SKM-1 (cell line): ENCODE data around the gene C1R.

Experiments
- DNase-seq: peaks from one replicate; lab custom pipeline; 2025; ENCODE audit not compliant: unreplicated experiment; lab: John Stamatoyannopoulos, UW

The C1R gene

DNA sequence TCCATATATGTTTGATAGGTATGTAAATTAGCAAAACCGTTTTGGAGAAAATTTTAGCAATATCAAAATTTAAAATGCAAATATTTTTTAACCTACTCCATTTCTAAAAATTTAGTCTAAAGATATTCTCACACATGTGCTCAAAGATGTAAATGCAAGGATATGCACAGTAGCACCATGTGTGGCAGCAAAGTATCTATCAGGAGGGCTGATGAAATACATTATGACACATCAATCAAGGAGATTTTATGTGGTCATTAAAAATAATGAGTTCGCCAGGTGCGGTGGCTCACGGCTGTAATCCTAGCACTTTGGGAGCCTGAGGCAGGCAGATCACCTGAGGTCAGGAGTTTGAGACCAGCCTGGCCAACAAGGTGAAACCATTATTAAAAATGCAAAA lies 8.0 kb upstream of the C1R start:
- DNase-seq: no peak

DNA sequence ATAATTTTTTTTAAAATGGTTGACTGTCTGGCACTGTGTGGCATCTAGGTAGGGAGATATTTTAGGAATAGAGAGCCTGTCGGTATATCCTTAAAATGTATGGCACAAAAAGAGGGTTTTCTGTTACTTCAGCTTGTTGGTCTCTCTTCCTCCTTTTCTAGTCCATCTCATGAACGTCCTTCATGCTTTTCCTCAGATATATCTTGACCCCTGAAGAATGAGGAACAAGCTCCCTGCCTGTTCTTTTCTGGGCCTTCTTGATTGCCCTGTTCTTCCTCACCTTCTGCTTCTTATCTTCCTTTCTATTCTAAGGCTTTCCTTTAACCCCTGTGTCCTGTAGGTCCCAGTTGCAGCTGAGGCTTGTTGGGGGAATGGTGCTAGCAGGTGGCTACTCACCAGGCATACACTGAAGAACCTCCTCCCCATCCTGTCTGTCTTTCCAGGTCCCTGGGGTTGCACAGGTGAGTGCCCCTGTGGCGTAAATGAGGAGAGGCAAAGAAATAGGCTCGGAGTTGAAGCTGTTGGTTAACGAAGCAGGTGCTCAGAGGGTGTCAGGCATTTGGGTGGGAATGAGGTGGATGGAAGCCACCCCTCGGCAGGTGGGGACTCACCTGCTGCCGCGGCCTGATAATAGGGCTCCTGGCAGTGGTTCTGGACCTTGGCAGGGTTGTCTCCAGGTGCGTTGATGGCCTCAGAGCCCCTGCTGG lies 7.2 kb upstream of the C1R start:
- DNase-seq: no peak

DNA sequence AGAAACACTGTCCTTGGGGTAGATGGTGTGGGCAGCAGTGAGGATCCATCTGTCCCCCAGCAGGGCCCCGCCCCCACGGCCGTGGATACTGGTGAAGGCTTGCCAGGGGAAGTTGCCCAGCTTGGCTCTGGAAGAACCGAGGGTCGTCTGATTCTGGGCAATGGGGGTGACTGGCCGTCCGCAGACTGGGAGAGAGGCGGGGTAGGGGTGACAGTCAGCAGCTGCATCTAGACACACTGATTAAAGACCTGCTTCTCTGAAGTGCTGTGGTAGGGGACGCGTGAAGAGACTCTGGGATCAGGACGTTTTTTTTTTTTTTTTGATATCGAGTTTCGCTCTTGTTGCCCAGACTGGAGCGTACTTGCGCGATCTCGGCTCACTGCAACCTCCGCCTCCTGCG lies 4.7 kb upstream of the C1R start:
- DNase-seq: no peak

DNA sequence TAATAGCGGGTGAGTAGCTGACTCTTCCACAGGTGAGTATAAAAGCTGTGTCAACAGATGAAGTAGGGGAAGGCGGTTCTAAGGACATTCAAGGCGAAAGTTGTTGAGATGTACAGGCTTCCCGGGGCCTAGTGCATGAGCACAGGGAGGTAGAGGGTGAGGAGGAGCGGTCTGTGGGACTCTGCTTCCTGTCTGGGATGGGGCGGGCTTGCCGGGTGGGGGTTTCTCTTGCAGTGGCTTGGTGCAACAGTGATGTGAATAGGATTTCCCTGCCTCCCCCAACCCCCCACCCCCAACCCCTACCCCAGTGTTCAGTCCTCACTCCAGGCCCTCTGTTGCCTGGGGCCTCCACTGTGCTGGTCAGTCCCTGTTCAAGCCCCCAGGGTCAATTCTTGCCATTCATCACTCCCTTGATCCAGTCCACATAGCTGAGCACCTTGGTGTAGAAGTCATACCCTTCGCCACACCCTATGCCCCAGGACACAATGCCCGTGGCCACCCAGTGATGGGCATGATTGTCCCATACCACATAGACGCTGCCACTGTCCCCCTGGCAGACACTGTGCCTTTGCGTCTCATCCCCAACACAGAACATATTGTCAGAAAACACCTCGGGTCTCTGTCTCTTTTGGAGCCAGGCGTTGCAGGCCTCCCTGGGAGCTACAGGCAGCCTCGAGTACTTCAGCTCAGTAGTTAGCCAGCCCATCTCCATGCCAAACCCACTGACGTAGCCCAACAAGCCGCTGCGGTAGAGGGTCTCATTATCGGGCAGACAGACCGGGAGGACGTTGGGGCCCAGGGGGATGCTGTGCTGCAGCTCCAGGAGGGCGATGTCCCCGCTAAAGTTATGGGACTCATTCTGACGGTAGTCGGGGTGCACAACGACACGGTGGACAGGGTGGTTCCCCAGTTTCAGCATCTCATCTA lies 4.0 kb upstream of the C1R start:
- no peak for DNase-seq

DNA sequence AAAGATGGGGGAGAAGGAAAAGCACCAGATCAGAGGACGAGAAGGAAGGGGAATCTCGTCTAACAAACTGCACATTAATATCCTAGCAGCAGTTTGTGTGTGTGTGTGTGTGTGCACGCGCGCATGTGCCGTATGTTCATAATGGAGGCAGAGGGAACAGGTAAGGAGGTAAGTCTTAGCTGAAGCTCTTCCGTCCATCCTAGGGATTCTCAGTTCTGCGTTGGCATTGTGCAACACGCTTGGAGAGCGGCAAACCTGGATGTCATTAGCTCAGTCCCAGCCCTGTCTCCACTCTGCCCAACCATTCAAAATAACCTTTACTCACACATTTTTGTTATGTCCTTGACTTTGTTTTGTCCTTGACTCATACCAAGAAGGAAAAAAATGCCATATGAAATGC lies 1.6 kb upstream of the C1R start:
- DNase-seq: no peak

DNA sequence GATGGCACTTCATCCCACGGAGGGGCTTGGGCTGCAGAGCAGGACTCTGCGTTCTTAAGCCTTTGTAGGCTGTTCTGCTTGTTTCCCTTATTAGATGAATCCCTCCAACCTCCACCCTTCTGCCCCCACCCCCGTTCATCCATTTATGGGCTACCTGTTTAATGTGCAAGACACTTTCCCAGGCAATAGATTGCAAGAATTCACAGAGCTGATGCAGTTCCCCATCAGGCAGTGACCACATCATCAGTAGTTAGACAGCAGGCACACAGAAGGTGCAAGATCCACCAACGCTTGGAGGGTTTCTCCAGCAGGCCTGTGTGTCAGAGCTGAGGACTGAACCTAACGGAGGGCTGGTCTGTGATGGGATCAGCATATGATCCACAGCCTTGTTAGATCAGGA lies 1.2 kb upstream of the C1R start:
- no peak for DNase-seq

DNA sequence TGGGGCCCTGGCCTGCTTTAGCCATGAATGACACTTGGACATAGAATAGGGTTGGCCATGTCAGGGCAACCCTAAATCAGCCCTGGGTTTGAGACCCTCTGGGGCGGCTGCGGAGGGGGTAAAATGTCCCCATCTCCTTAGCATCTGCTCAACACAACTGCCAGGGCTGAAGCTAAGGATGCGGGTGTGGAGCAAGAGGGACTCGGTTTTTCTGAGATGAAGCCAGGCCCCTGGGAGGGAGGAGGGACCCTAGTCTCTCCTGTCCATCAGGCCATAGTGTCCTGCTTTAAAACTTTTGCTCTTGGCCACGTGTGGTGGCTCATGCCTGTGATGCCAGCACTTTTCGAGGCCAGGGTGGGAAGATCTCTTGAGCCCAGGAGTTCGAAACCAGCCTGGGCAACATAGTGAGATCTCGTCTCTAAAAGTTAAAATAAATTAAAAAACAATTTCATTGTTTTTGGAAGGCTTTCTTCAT lies 778 bp upstream of the C1R start:
- DNase-seq: no peak

DNA sequence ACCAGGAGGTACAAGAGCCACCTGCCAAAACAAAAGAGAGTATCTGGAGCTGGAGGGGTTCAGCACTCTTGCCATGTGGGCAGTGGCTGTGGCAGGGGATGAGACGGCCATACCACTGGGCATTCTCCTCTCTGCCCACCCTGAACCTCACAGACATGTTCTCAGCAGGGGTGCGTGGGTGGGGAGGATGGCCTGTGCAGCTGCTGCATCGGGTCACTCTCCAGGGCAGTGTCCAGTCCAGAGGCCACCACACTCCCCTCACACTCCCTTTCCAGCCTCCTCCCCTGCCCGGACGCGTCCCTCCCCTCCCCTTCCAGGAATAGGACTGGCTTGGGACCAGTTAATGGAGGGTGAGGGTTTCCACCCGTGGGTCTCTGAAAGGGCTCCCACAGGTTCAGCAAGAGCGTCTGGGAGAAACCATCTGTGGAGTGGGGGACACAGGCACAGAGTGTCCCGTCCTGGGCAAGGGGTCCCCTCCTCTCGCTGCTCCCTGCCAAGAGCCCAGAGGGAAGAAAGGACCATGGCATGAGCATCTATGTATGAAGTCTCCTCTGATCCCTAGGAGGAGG lies 501 bp downstream of the C1R start:
- DNase-seq: no peak

DNA sequence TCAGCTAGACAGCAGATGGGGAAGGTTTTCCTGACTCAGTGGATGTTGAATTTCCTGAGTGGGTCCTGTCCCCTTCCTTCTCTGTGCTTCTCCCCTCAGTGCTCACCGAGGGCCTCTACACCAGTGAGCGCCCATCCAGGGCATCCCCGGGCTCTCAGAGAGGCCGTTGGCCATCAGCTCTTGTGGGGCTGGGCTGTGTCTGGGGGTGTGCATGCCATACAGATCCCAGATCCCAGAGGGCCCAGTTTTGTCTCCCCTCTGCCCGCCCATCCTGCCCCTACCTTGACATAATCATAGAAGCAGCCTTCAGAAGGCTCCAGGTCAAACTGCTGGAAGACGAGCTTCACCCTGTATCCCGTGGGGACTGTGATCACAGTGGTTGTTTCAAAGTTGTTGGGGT lies 1.1 kb downstream of the C1R start:
- DNase-seq: no peak

DNA sequence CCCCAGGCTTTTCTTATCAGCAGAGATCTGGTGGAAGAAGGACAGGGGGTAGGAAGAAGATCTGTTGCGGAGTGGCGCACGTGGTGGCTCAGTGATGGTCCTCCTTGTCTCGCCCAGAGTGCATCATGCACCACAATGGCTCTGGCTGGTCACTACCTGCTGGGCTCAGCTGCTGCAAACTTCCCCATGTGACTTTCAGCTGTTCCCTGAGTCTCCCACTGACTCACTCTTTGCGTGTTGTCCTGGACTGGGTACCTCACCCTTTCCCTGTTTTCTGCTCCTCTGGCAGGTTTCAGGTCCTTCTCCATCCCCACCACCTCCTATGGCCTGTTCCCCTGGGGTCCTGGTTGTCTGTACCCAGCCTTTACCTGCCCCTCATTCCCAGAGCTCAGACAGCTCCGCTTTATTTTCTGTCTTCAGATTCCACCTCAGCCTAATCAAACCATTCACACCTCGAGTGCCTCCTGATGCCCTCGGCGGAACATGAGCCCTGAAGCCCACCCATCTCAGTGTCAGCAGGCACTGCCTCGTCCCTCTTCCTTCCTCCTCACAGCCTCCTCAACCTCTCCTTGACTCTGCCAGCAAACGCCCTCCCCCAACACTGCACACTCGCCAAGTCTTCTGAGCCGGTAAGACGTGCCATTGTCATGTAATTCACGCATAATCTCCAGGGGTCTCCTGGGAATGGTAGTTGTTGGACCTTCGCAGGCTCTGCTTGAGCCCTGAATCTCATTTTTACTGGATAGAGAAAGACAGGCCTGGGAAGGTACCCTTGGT lies 1.8 kb downstream of the C1R start:
- no peak for DNase-seq

DNA sequence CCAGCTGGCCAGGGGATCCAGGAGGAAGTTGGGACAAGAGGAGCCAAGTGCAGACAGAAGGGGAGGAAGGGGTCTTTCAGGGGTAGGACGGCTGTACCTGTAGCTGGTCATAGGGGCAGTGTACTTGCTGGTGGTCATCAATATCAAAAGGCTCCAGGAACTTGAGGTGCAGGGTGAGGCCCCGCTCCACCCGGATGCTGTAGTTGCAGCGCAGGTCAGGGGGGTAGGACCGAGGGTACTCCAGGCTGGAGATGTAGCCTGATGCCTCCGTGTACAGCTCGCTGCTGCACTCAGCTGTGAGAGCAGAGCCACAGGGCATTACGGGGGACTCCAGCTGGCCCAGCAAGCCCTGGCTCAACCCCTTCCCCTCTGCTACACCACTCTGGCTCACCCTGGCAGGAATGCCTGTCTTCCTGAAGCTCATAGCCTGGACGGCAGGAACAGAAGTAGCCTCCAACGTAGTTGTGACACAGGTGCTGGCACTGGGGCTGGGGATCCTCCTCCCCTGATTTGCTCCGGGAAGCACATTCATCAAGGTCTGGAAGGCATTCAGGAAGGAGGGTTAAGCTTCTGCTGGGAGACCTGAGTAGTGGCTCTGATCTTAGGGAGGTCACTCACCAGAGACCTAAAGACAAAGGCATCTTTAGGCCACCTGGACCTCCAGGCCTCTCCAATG lies 2.9 kb downstream of the C1R start:
- DNase-seq: no peak

DNA sequence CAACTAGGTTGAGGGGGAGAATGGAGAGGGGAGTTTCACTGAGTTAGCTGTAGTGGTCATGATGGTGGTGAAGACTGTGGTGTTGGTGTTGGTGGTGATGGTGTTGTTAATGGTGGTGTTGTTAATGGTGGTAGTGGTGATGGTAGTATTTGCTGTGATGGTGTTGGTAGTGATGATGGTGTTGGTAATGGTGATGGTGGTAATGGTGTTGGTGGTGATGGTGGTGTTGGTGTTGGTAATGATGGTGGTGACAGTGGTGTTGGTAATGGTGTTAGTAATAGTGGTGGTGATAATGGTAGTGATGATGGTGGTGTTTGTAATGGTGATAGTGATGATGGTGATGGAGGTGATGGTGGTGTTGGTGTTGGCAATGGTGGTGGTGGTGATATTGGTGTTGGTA lies 9.1 kb downstream of the C1R start:
- no peak for DNase-seq

DNA sequence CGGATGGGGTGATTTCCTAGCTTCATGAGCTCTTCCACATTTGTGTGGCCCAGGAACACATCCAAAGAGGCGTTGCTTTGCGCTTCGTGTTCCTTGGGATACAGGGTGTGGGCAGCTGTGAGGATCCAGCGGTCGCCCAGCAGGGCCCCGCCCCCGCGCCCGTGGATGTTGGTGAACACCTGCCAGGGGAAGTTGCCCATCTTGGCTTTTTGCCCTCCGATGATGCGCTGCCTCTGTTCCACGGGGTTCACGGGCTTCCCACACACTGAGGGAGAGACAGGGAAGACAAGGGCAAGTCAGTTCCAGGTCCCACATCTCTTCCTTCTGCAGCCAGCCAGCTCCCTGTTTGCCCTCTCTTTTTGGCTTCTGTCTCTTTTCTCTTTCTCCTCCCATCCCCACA lies 11.2 kb downstream of the C1R start:
- no peak for DNase-seq

DNA sequence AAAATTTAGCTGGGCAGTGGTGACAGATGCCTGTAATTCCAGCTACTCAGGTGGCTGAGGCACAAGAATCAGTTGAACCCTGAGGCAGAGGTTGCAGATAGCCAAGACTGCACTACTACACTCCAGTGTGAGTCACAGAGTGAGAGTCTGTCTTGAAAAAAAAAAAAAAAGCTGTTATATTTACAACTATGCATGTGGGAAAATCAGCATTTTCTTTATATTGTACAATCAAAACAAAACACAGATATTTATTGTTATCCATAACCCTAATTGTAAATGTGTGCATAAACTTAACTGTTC lies 12.5 kb downstream of the C1R start:
- no peak for DNase-seq

DNA sequence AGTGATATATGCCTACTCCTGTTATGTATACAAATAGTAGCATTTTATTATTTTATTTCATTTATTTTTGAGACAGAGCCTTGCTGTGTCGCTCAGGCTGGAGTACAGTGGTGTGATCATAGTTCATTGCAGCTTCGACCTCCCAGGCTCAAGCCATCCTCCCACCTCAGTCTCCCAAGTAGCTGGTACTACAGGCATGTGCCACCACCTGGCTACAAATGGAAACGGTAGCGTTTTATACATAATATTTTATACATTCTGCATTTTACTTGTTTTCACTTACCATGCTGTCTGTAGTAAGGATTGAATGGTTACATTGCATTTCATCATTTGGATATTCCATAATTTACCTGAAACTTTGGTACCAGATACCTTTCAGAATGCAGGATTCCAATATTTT lies 14.1 kb downstream of the C1R start:
- DNase-seq: no peak

DNA sequence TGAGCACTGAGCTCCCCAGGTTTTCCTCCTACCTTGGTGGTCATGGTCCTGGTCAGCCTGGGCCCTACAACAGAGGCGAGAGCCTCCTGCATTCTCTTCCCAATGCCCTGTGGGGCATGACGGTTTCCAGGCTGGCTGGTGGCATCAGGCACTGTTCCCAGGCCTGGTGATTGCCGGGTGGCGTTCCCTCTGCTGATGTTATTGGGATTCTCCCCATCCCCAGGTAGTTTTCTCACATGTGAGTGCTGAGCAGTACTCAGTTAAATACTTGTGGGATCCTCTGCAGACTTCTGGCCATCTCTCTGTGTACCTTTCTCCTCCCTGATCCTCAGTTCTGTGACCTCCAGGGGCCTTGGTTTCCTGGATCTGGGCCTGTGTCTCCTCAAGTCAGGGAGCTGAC lies 15.8 kb downstream of the C1R start:
- no peak for DNase-seq

DNA sequence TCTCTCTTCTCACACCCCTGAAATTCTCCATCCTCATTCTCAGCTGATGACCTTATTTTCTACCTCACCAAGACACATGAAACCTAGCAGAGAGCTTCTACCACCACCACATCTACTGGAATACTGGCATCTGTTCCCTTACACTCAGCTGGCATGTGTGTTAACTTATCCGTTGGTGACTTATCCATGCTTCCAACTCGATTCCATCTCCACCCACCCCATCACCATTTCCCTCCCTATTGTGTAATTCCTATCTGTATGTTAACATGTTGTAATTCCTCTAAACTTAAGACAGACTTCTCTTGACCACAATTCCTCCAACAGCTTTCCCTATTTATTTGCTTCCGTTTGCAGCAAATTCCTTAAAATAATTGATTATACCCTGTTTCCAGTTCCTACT lies 16.3 kb downstream of the C1R start:
- DNase-seq: no peak

DNA sequence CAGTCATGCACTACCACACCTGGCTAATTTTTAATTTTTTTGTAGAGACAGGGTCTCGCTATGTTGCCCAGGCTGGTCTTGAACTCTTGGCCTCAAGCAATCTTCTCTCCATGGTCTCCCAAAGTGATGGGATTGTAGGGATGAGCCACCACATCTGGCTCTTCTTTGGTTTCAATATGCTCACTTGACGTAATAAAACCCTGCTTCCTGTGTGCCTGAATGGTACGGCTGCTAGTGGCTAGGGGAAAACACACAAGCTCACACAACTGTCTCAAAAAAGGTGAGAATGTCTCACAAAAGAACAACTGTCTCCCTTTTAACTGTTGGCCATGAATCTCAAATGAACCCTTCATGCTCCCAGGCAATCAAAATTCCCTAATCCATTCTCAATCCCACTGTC lies 16.7 kb downstream of the C1R start:
- DNase-seq: no peak

DNA sequence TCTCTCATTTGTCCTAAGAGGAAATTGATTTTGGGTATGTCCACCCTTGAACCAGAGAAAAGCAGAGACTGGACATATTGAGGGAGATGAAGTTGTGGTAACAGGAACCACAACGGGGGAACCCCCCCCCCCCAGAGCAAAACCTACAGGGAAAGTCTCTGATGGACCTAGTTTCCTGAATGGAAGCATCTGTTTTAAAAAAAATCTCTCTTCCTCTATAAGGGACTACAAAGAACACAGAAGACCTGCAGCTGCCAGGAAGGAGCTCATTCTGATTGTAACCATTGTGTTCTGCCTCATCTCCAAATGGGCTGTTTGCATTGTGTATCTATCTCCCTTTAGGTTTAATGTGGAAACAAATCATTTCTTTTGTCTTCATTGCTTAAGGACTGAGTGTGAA lies 18.3 kb downstream of the C1R start:
- DNase-seq: no peak

DNA sequence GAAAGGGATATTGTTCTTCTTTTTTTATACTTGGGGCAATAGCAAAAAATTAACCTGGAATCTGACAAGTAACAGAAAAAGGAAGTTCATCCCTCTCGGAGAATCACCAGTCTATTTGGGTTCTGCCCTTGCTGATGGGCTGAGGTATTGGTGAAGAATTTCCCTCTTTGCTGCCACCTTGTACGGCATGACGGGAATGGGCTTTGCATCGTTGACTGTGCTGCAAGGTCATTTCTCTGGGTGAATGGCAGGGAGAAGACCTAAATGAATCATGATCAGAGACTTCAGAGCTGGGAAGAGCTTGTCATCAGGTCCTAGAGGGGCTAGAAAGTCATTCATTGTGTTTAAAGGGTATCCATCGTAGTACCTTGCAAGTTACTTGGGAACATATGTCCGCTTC lies 19.7 kb downstream of the C1R start:
- no peak for DNase-seq

DNA sequence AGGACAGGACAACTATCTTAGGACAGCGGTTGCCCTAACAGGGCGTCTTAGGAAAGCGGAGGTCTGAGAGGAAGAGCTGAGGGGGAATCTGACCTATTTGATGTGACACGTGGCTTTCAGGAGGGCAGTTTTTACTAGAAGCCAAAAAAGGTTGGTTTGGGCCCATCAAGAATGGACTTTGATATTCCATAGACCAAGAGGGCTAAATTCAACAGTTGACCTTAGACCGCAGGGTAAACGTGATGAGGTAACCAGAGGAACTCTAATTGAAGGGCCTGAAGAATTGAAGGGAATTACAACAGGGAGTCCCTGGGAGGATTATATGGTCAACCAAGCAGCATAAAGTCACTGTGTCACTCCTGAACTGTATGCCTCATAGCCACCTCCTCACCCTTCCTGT lies 20.2 kb downstream of the C1R start:
- DNase-seq: no peak
